ENCODE data around the gene SERTAD3.

The SERTAD3 gene

GRCh38 chr19:40425450-40426287 is 18.5 kb downstream of the SERTAD3 start, which contains the start of gene SERTAD1:
TSS of gene SERTAD1 (minus strand) at chr19:40425992. CDS start at chr19:40423546, 2,446 bp downstream.
- peak; percentile 100 for DNase-seq (ENCODE audit: low spot score)

GRCh38 chr19:40424637-40425449 is 19.3 kb downstream of the SERTAD3 start:
- no peak for DNase-seq (ENCODE audit: low spot score)

GRCh38 chr19:40423938-40424337 is 20.2 kb downstream of the SERTAD3 start:
- DNase-seq (ENCODE audit: low spot score), result no peak

- DNase-seq (ENCODE audit: low spot score), result no peak
These were observed 21.2 kb downstream of the SERTAD3 start for GRCh38 chr19:40422748-40423566.

GRCh38 chr19:40421993-40422747 is 22.0 kb downstream of the SERTAD3 start:
- DNase-seq (ENCODE audit: low spot score), result no peak

GRCh38 chr19:40420766-40421765 is 23.1 kb downstream of the SERTAD3 start:
- DNase-seq (ENCODE audit: low spot score), result peak; percentile 87

- DNase-seq (ENCODE audit: low spot score), result no peak
These were observed 23.7 kb downstream of the SERTAD3 start for GRCh38 chr19:40420451-40420765.

- DNase-seq (ENCODE audit: low spot score), result no peak
These were observed 24.4 kb downstream of the SERTAD3 start for GRCh38 chr19:40419780-40420179.

GRCh38 chr19:40419066-40419612 is 25.0 kb downstream of the SERTAD3 start:
- DNase-seq (ENCODE audit: low spot score), result no peak

- no peak for DNase-seq (ENCODE audit: low spot score)
These were observed 26.1 kb downstream of the SERTAD3 start for GRCh38 chr19:40418040-40418439.

- no peak for DNase-seq (ENCODE audit: low spot score)
These were observed 26.5 kb downstream of the SERTAD3 start for GRCh38 chr19:40417643-40417981.

- no peak for DNase-seq (ENCODE audit: low spot score)
These were observed 27.1 kb downstream of the SERTAD3 start for GRCh38 chr19:40416918-40417642.

GRCh38 chr19:40415768-40416167 is 28.4 kb downstream of the SERTAD3 start:
- DNase-seq (ENCODE audit: low spot score), result no peak

GRCh38 chr19:40414542-40415535 is 29.3 kb downstream of the SERTAD3 start:
- no peak for DNase-seq (ENCODE audit: low spot score)

- DNase-seq (ENCODE audit: low spot score), result no peak
These were observed 30.8 kb downstream of the SERTAD3 start, which contains the start of gene PRX for GRCh38 chr19:40413291-40413845. TSS of gene PRX (minus strand) at chr19:40413378. CDS start at chr19:40407932, 5,446 bp downstream.

- DNase-seq (ENCODE audit: low spot score), result no peak
These were observed 31.3 kb downstream of the SERTAD3 start for GRCh38 chr19:40412866-40413265.

GRCh38 chr19:40411958-40412499 is 32.1 kb downstream of the SERTAD3 start:
- DNase-seq (ENCODE audit: low spot score), result no peak
